GM11168 (cell line): ENCODE measurements around the gene MAGI2.

Source experiments
- in situ Hi-C: fragments of 300-500 bp; cut with MboI; formaldehyde crosslinking; loops from one replicate; pipeline ENCODE4 v1.12.0; 2022; ENCODE audit warnings: low sequenced_read_pairs; ENCODE audit not compliant: unreplicated experiment

The MAGI2 gene

DNA sequence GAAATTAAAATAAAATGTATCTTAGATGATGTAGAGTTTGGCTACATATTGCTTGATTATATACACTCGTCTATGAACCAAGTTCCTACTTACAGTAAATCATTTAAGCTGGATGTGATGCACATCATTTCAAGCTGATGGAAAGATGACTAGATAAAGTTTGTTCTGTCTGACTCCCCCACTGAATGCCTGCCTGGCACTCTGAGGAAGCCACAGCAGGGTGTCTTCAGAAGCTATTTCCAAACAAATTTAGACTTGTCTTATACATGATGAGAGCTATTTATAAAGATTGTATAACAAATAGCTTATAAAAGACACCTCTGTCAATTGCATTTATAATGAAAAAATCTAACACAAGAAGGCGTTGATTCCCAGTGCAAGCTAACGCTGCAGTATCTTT is 741.4 kb downstream of the MAGI2 start:
- in situ Hi-C loops: no loop called here

GRCh38 chr7:78709658-78710057 is 743.8 kb downstream of the MAGI2 start:
- in situ Hi-C loops: no loop called here

- in situ Hi-C loops: no loop called here
Measured at GRCh38 chr7:78704504-78704903, 749.0 kb downstream of the MAGI2 start.

GRCh38 chr7:78703391-78703790 is 750.1 kb downstream of the MAGI2 start:
- in situ Hi-C loops: no loop called here

- in situ Hi-C loops: no loop called here
Measured at GRCh38 chr7:78702770-78703169, 750.7 kb downstream of the MAGI2 start.

- in situ Hi-C loops: no loop called here
Measured at GRCh38 chr7:78695826-78696225, 757.6 kb downstream of the MAGI2 start.

DNA sequence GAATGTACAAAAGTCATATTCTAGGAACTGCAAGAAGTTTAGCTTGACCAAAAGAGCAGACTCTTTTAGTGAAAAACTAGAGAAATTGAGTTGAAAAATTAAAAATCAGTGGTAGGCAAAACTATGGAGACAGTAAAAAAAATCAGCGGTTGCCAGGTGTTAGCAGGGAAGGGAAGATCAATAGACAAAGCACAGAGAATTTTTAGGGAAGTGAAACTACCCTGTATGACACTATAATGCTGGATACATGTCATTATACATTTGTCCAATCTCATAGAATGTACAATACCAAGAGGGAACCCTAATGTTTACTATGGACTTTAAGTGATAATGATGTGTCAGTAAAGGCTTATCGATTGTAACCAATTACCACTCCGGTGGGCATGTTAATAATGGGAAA is 761.9 kb downstream of the MAGI2 start:
- in situ Hi-C loops: no loop called here

GRCh38 chr7:78690174-78690573 is 763.3 kb downstream of the MAGI2 start:
- in situ Hi-C loops: no loop called here

GRCh38 chr7:78688376-78688775 is 765.1 kb downstream of the MAGI2 start:
- in situ Hi-C loops: no loop called here

DNA sequence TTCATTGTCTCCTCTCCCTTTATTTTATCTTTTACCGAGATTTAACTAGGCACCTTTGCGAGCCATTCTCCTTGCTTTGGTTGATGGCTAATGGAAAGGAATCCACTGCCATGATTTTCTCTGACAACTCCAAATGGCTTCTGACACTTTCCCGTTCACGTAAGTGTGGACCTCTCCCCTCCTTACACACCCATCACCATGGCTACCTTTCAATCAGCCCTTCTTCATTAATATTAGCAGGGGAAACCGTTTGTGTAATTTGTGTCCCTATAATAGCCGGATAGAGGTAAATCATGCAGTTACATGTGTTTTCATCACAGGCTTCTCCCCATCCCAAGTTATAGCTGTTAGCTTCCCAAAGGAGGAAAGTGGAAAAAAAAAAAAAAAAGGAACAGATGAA is 767.3 kb downstream of the MAGI2 start:
- in situ Hi-C loops: no loop called here

DNA sequence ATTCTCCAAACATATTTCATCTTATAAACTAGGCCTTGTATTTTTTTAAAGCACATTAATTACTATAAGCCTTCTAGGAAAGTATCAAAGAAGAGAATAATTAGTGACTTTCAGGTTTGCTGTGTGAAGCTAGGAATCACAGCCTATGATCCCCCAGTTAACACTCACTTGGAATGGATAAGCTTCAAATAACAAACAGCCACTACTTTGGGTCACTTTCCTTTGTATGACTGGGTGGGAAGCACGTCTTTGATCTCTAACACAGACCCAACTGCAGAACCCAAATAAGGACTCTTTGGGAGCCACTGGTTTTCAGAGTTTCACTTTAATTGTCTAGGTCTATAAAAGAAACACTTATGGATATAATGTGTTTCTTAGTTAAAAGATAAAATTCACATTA is 769.3 kb downstream of the MAGI2 start:
- in situ Hi-C loops: no loop called here

DNA sequence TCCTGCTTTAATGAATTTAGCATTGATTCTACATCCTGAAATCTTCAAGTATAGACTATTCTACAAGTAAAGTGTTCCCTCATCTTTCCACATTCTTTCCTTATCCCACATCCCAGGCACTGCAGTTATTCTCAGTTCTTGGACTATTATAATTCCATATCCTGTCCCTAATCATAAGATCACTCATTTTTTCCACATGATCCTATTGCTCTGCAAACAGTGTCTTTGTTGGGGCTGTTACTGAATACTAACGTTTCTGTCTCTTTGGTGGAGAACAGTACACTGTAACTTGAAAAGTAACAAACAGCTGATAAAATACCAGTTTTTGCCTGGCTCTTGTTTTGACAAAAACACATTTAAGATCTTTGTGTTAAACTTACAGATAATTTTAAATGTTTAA is 769.9 kb downstream of the MAGI2 start:
- in situ Hi-C loops: no loop called here

DNA sequence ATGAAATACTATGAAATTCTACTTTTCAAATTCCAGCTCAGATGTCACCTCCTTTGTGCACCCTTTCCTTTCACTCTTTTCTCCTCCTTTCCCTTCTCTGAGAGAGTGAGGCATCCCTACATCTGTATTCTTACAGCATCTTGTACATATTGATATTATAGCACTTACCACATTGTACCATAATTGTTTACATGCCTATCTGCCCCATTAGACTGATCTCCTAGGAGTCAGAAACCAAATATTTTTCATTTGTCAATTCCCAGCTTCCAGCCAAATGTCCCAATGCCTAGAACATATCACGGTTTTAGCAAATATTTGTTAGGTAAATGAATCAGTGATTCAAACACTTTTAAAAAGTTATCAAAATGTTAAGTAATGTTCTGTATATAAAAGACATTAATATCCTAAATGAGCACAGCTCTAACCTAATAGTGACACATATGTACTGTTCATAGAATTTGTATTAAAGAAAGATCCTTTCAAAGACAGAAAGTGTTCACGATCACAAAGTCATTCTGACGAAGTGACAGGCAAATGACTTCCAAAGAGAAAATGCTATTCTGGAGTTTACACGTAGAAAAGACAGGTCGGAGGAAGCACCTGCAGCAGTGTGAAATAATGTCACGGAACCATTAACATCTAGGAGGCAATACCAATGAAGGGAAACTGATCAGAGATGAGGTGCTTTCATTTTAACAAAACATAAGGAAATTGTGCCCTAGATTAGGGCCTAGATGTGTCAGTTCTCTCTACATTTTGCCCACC is 774.2 kb downstream of the MAGI2 start:
- in situ Hi-C loops: no loop called here

DNA sequence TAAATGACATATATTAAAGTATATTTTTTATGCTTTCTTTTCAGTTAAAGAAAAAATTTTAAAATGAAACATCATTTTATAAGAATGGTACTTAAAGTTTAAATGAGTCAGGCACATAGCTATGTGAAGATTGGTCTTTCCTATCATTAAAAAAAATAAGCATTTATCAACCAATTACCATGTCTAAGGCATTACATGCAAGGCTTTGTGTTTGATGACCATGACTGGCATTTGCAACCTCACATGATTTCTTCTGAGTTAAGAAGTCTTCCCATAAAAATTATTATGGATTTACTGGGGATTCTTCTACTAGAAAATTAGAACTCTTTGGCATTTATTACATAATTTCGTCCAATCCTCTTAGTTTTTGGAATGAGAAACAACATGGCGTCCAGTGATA is 776.1 kb downstream of the MAGI2 start:
- in situ Hi-C loops: no loop called here

DNA sequence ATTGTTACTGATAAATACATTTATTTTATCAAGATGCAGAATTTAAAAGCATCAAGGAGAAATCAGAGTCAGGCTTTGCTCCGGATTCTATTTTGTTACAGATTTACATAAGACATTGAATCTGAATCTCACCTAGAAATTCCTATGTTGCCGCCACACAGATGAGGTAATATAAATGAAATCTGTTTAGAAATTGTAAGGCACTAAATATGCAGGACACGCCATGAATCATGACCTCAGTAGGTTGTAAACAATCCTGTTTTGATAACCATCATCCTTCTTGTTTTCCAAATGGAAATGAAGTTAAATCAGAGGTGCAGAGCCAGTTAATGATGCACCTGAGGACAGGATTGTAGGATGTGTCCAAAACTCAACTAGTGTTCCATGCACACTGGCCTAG is 778.0 kb downstream of the MAGI2 start:
- in situ Hi-C loops: no loop called here

DNA sequence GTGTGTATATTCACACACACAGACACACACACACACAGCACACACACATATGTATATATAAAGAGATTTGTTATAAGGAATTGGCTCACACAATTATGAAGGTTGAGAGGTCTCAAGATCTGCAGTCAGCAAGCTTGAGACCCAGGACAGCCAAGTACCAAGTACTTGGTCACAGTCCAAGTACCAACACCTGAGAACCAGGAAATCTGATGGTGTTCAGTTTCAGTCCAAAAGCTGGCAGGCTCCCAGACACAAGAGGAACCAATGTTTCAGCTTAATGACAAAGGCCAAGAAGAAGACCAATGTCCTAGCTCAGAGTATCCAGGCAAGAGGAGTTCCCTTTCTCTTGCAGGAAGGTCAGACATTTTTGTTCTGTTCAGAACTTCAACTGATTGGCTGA is 780.2 kb downstream of the MAGI2 start:
- in situ Hi-C loops: no loop called here

GRCh38 chr7:78662939-78663338 is 790.5 kb downstream of the MAGI2 start:
- in situ Hi-C loops: no loop called here

- in situ Hi-C loops: no loop called here
Measured at GRCh38 chr7:78649976-78650375, 803.5 kb downstream of the MAGI2 start.

DNA sequence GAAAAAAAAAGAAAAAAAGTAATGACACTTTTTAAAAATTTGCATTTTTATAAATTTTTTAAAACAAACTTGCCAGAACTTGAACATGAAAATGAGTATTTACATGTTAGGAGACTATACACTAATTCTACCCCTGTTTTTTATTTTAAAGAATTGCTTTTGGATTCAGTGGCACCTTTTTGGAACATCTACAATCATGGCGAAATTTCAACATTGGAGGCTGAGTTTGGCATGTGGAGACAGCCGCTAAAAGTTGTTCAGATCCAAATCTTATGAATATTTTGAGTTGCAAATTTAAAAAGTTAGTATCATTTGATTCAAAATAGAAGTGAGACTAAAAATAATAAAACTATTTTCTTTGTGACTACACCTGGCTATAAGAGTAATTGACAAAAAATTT is 804.2 kb downstream of the MAGI2 start:
- in situ Hi-C loops: no loop called here

DNA sequence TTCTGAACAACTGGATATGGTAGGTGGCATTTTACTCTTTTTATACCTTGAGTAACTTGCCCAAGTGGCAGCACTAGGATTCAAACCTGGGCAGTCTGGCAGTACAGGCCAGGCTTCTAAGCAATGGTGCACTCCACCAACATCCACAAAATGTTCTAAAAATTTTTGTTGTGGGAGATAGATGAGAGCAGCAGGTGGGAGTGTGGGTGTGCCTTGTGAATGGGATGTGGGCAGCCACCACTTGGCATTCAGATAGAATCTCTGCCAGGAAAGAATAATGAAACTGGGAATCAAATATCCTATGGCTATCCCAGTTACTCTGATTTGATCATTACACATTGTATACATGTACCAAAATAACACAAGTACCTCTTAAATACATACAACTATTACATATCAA is 810.7 kb downstream of the MAGI2 start:
- in situ Hi-C loops: no loop called here

DNA sequence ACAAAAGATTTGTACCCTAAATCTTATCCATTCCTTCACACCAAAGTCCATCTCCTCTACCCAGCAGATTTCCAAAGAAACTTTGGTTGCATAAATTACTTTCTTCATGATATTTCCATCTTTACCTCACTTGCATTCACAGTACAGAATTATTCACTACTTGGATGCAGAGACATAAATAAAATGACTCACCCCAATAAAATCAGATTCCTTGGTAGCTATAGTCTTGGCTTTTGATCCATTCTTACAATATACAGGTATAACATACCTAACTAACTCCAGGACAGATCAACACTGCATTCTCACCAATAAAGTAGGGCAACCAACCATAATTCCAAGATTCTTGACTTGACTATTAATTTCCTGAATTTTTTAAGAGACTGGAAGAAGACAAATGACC is 815.1 kb downstream of the MAGI2 start:
- in situ Hi-C loops: no loop called here

GRCh38 chr7:78636727-78637126 is 816.7 kb downstream of the MAGI2 start:
- in situ Hi-C loops: no loop called here
